Measurements from ENCODE around the gene CRB3. TPM values are rescaled to one million over a fixed set of nuclear protein-coding genes. Genes with fewer than 3 reads are reported as not detected.
"Not testable (repeated sequence)": the region's sequence is repeated elsewhere in the genome, so short reads cannot be mapped to it uniquely, and the experiment has no call there.

The CRB3 gene
- total RNA-seq, 1 donor, result 0.43 TPM

GRCh38 chr19:6425732-6426620, 38.1 kb upstream of the CRB3 start:
- H3K4me3 ChIP-seq (ENCODE audit: low read depth, low read length), result peak overlapping the region; percentile 12
- no peak for DNase-seq (ENCODE audit: low read depth)
- peak; percentile 2 for TF ChIP-seq CTCF (IDR thresholded peaks at IDR 0.05; ENCODE audit: insufficient read depth, low read depth, low read length)

- no peak for DNase-seq (ENCODE audit: low read depth)
- H3K4me3 ChIP-seq (ENCODE audit: low read depth, low read length), result no peak overlapping the region
- TF ChIP-seq CTCF (IDR thresholded peaks at IDR 0.05; ENCODE audit: insufficient read depth, low read depth, low read length), result no peak
These were observed 36.9 kb upstream of the CRB3 start for GRCh38 chr19:6427131-6427530.

GRCh38 chr19:6428692-6429418, 35.2 kb upstream of the CRB3 start:
- not testable (repeated sequence) for DNase-seq (ENCODE audit: low read depth); H3K4me3 ChIP-seq (ENCODE audit: low read depth, low read length)

- TF ChIP-seq CTCF (IDR thresholded peaks at IDR 0.05; ENCODE audit: insufficient read depth, low read depth, low read length), result no peak
- no peak for DNase-seq (ENCODE audit: low read depth)
- no peak overlapping the region for H3K4me3 ChIP-seq (ENCODE audit: low read depth, low read length)
These were observed 34.5 kb upstream of the CRB3 start for GRCh38 chr19:6429419-6430221.

GRCh38 chr19:6431891-6432290, 32.2 kb upstream of the CRB3 start:
- TF ChIP-seq CTCF (IDR thresholded peaks at IDR 0.05; ENCODE audit: insufficient read depth, low read depth, low read length), result no peak
- DNase-seq (ENCODE audit: low read depth), result no peak
- H3K4me3 ChIP-seq (ENCODE audit: low read depth, low read length), result no peak overlapping the region

GRCh38 chr19:6433165-6433564, 30.9 kb upstream of the CRB3 start:
- no peak overlapping the region for H3K4me3 ChIP-seq (ENCODE audit: low read depth, low read length)
- no peak for TF ChIP-seq CTCF (IDR thresholded peaks at IDR 0.05; ENCODE audit: insufficient read depth, low read depth, low read length)
- DNase-seq (ENCODE audit: low read depth), result no peak

GRCh38 chr19:6433663-6434062, 30.4 kb upstream of the CRB3 start, which contains the start of gene SLC25A41:
TSS of gene SLC25A41 (minus strand) at chr19:6433763. CDS start at chr19:6433693, 70 bp downstream.
- no peak for DNase-seq (ENCODE audit: low read depth)
- no peak within 1 kb of the TSS for H3K4me3 ChIP-seq (ENCODE audit: low read depth, low read length)
- TF ChIP-seq CTCF (IDR thresholded peaks at IDR 0.05; ENCODE audit: insufficient read depth, low read depth, low read length), result no peak

All from fibroblast of villous mesenchyme (primary cell).